HG03135 (cell line): Measurements from ENCODE around the gene PIP5K1C.
A peak's percentile ranks its signal among the peaks of the same experiment; 100 is the strongest.
"Not testable (repeated sequence)": the region's sequence is repeated elsewhere in the genome, so short reads cannot be mapped to it uniquely, and the experiment has no call there.

Source experiments
- ATAC-seq: cut with Tn5 transposase; IDR thresholded peaks from one replicate; pipeline ENCODE4 v1.9.1; 2021; ENCODE audit warnings: mild to moderate bottlenecking, moderate library complexity; ENCODE audit not compliant: unreplicated experiment

Gene PIP5K1C

GRCh38 chr19:3632739-3633558, 67.3 kb downstream of the PIP5K1C start:
- no peak for ATAC-seq

GRCh38 chr19:3632098-3632497, 68.2 kb downstream of the PIP5K1C start:
- no peak for ATAC-seq

GRCh38 chr19:3631053-3631861, 69.0 kb downstream of the PIP5K1C start:
- no peak for ATAC-seq

GRCh38 chr19:3628766-3629165, 71.5 kb downstream of the PIP5K1C start:
- not testable (repeated sequence) for ATAC-seq

DNA sequence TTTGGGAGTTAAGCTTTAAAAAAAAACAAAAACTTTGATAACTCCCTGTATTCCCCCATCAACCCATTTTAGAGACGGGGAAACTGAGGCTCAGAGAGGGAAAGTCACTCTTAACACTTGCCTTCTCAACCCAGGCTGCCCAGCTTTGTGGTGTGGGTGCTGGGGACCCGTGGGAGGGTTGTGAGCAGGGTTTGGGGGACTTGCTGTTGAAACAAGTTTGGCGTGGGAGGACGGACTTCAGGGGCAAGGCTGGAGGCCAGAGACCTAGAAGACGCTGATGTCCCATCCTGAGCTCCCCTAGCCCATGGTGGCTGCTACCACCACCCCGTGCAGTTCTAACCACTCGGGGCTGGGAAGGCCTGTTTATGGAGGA, 72.9 kb downstream of the PIP5K1C start:
- ATAC-seq = no peak

GRCh38 chr19:3626473-3627350, 73.6 kb downstream of the PIP5K1C start, which contains the start of gene CACTIN:
Gene CACTIN, minus strand, starts transcription at chr19:3626790. Its CDS starts 28 bp downstream, at chr19:3626762.
- peak; percentile 79 for ATAC-seq

DNA sequence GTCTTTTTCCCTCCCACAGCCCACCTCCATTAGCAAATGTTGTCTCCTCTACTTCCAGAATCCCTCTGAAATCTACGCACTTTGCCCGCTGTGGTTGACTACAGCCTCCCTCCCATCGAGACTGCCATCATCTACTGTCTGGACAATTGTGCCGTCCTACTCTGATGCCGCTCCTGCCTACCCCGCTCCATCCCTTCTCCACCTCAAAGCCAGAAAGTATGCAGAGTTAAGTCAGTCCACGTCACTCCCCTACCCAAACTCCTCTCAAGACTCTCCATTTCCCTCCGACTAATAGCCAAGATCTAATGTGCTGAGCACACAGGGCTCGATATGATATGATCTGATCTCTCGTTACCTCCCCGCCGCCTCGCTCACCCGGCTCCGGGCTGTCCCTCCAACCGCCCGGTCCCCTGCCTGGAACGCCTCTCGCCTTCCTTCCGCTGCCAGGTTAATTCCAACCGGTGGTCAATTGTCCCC, 74.2 kb downstream of the PIP5K1C start:
- ATAC-seq = peak; percentile 8

DNA sequence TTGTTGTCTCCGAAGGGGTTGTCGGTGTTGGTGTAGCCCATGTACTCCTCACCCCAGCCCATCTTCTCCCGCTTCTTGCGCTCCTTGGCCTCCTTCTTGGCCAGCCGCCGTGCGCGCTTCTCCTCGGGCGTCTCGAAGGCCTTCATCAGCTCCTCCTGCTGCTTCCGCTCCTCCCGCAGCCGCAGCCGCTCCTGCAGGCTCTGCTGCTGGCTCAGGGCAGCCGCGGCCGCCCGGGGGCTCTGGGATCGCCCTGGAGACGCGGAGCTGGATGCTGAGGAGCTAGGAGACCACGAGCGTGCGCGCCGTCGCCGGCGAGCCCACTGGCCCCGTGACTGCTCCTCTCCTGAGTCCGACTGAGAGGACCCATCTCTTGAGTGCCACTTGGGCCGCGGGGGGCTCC, 76.6 kb downstream of the PIP5K1C start:
- no peak for ATAC-seq

GRCh38 chr19:3622224-3622623, 78.0 kb downstream of the PIP5K1C start:
- no peak for ATAC-seq

DNA sequence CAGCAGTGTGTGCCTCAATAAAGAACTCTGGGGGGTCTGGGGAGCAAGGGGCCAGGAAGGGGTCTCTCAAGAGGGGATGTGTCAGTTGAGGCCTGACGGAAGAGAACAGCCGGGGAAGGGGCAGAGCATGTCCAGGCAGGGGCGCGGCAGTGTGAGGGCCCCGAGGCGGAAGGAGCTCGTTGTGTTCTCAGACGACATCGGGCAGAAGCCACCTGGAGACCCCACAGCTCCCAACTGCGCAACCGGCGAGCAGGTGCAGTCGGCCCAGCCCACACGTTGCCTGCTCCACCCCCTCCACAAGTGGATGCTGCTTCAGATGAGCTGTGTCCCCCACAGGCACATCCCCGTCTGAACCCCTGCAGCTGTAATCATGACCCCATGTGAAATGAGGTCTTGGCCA, 78.6 kb downstream of the PIP5K1C start:
- ATAC-seq = no peak

GRCh38 chr19:3620817-3621547, 79.3 kb downstream of the PIP5K1C start:
- no peak for ATAC-seq

DNA sequence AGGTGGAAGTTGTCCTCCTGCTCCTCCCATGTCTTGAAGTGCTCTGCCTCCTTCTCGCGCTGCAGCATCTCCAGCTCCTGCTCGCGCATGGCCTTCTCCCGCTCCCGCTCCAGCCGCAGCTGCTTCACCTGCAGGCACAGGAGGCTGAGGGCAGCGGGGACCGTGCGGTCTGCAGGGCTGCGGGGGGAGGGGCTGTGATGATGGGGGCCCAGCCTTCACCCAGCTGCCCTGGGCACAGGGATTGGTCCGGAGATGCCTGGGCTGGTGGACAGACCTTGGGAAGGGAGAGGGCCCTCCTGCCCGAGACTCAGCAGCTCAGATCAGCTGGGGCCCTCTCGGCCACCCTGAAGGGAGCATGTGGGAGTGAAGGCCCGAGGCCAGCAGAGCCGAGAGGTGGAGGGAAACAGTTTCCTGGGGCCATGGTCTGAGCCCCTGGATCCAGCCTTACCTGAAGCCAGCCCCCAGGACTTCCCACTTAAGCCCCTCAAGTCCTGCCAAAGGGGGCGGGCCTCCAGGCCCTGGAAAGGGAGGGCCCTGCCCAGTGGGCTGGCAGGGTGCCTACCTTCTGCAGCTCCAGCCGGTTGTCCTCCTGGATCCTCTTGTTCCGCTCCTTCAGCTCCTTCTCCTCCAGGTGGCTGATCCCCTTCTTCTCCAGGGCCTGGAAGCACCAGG, 80.0 kb downstream of the PIP5K1C start:
- ATAC-seq = no peak

GRCh38 chr19:3619631-3620012, 80.6 kb downstream of the PIP5K1C start:
- ATAC-seq = no peak

DNA sequence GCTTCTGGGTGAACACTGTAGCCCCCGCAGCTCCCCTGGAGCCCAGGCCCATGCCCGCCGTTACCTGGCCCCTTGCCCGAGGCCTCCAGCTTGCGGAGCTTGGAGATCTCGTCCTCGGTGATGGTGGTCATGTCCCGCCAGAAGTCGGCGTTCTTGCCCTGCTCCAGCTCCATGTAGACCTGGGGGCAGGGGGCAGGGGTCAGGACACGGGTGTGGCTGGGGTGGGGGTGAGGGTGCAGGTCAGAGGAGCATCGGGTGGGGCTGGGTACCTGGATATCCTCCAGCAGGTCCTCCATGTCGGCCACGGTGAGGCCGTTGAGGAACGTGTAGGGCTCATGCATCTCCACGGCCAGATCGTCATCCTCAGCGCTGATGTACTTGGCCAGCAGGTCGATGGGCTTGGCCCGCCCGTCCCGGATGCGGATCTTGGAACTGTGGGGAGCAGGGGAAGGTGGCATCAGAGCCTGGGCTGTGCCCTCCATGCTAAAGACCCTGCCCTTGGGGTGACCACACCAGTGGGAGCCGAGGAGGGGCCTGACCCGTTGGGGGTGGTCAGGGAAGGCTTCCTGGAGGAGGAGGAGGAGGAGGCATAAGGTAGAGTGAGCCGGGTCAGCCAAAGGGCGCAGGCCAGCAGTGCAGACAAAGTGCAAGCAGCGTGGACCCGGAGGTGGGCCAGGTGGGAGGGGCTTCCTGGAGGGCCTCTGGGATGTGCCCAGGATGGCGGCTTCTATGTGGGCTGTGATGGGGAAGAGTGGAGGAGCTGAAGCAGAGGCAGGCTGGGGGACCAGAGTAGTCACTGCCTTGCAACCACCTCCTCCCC, 81.2 kb downstream of the PIP5K1C start:
- no peak for ATAC-seq

- no peak for ATAC-seq
Observed at GRCh38 chr19:3618144-3618810, 82.0 kb downstream of the PIP5K1C start.

GRCh38 chr19:3617463-3617862, 82.8 kb downstream of the PIP5K1C start:
- no peak for ATAC-seq

GRCh38 chr19:3615524-3616135, 84.6 kb downstream of the PIP5K1C start:
- no peak for ATAC-seq
